HG03342 (cell line): Measurements from ENCODE around the gene TMEM131.
A peak's percentile ranks its signal among the peaks of the same experiment; 100 is the strongest.
"Not testable (repeated sequence)": the region's sequence is repeated elsewhere in the genome, so short reads cannot be mapped to it uniquely, and the experiment has no call there.

Source experiments
- ATAC-seq: cut with Tn5 transposase; IDR thresholded peaks from one replicate; pipeline ENCODE4 v1.9.1; 2021; ENCODE audit warnings: mild to moderate bottlenecking, moderate library complexity; ENCODE audit not compliant: unreplicated experiment

The TMEM131 gene

GRCh38 chr2:97914691-97915213, 81.0 kb downstream of the TMEM131 start:
- no peak for ATAC-seq

- no peak for ATAC-seq
These were observed 81.9 kb downstream of the TMEM131 start for GRCh38 chr2:97913846-97914245.

GRCh38 chr2:97911922-97912575, 83.7 kb downstream of the TMEM131 start:
- no peak for ATAC-seq

GRCh38 chr2:97911206-97911921, 84.4 kb downstream of the TMEM131 start:
- no peak for ATAC-seq

- no peak for ATAC-seq
These were observed 85.1 kb downstream of the TMEM131 start for GRCh38 chr2:97910403-97911205.

GRCh38 chr2:97908208-97908676, 87.5 kb downstream of the TMEM131 start:
- no peak for ATAC-seq

GRCh38 chr2:97907369-97908100, 88.2 kb downstream of the TMEM131 start:
- no peak for ATAC-seq

GRCh38 chr2:97906307-97906706, 89.4 kb downstream of the TMEM131 start:
- no peak for ATAC-seq

GRCh38 chr2:97905294-97905693, 90.5 kb downstream of the TMEM131 start:
- ATAC-seq = no peak

- no peak for ATAC-seq
These were observed 93.9 kb downstream of the TMEM131 start for GRCh38 chr2:97901862-97902261.

GRCh38 chr2:97900806-97901205, 94.9 kb downstream of the TMEM131 start:
- ATAC-seq = no peak

- not testable (repeated sequence) for ATAC-seq
These were observed 102.7 kb downstream of the TMEM131 start for GRCh38 chr2:97893042-97893441.

GRCh38 chr2:97891611-97892010, 104.1 kb downstream of the TMEM131 start:
- no peak for ATAC-seq

- no peak for ATAC-seq
These were observed 106.6 kb downstream of the TMEM131 start for GRCh38 chr2:97889156-97889555.

- ATAC-seq = no peak
These were observed 109.9 kb downstream of the TMEM131 start for GRCh38 chr2:97885841-97886240.

- ATAC-seq = no peak
These were observed 115.4 kb downstream of the TMEM131 start for GRCh38 chr2:97880334-97880733.

- no peak for ATAC-seq
These were observed 116.9 kb downstream of the TMEM131 start for GRCh38 chr2:97878865-97879264.

GRCh38 chr2:97878317-97878716, 117.4 kb downstream of the TMEM131 start:
- not testable (repeated sequence) for ATAC-seq

- no peak for ATAC-seq
These were observed 124.5 kb downstream of the TMEM131 start for GRCh38 chr2:97871096-97871780.

- ATAC-seq = peak; percentile 98
These were observed 125.3 kb downstream of the TMEM131 start for GRCh38 chr2:97870396-97870843.
